HG02763 (cell line): Measurements from ENCODE around the gene PDSS2.
"Not testable (repeated sequence)": the region's sequence is repeated elsewhere in the genome, so short reads cannot be mapped to it uniquely, and the experiment has no call there.

Experiments
- ATAC-seq: cut with Tn5 transposase; IDR thresholded peaks from one replicate; pipeline ENCODE4 v1.9.1; 2021; ENCODE audit warnings: mild to moderate bottlenecking, moderate library complexity; ENCODE audit not compliant: unreplicated experiment

The PDSS2 gene

DNA sequence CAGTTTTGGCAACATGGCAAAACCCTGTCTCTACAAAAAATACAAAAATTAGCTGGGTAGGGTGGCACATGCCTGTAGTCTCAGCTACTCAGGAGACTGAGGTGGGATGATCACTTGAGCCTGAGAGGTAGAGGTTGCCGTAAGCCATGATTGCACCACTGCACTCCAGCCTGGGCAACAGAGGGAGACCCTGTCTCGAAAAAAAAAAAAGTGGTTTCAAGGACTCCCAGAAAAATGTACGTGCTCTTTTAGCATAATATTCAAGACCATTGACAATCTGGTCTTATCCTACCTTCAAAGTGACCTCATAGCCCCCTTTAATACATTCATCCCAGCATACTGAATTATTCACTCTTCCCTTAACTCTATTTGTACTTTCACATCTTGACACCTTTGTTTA lies 16.0 kb upstream of the PDSS2 start:
- ATAC-seq = not testable (repeated sequence)

DNA sequence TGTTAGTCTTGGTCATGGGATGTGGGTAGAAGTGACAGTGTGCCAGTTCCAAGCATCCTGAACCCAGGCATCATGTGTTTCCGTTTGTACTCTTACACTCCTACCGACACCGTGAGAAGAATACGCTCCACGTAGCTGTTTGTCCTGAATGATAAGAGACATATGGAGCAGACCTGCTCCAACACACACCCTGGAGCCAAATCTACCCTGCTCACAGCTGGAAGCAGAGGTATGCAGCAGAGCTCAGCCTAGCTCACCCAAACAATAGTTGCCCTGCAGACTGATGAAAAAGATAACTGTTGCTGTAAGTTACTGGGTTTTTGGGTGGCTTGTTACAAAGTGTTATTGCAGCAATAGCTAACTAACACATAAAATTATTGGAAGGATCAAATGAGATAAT lies 14.3 kb upstream of the PDSS2 start:
- no peak for ATAC-seq

DNA sequence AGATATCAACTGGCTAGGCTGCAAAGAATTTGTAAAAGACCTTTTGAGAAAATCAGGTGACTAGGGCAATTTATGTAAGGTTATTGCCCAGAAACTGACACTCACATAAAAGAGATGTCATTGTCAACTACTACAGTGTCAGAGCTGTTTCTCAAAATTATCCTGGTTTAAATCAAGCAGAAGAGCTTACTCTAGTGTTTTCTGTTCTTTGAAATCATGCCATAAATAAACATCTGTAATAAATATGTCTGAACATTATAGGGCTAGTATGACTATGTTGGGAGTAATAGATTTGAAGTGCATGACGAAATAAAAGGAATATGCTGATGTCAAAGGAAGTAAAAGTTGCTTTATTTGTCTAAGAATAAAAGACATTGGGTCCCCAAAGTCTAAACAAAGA lies 11.0 kb upstream of the PDSS2 start:
- no peak for ATAC-seq

DNA sequence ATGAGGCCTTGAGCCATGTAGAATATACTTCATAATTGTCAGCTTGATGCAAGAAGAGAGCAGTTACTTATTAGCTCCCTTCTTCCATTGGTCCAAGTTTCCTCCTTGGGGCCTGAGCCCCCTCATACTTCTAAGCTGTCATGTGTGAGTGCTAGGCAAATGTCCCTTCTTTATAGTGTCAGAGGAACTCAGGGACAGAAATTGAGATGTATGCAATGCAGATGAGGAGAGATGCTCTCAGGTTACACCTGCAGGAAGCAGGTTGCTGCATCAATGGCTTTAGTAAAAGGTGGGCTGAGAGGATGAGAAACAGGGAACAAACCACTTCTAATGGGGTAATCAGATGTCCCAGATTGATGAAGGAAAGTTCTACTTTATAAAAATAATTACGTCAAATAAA lies 6.7 kb upstream of the PDSS2 start:
- ATAC-seq = no peak

DNA sequence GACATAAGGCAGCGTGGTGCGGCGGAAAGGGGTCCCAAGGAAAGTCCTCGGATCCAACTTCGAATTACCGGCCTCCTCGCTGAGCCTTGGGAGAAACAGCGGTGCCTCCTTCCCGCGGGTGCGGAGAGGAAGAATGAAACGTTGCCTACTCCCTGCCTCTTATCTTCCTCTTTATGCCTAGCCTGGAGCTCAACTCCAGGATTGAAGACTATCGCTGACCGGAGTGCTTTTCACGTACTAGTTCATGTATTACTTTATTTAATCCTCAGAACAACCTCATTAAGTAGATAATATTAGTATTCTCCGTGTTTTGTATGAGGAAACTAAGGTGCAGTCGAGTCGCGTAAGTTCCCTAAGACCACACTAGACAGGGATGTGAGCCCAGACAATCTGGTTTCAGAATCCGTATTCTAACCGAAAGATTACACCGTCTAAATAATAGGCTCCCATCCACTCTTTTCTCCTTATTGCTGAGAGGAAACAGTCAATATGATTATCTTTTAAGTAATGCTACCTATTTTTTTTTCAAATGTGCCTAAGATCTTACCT lies 793 bp upstream of the PDSS2 start:
- no peak for ATAC-seq

DNA sequence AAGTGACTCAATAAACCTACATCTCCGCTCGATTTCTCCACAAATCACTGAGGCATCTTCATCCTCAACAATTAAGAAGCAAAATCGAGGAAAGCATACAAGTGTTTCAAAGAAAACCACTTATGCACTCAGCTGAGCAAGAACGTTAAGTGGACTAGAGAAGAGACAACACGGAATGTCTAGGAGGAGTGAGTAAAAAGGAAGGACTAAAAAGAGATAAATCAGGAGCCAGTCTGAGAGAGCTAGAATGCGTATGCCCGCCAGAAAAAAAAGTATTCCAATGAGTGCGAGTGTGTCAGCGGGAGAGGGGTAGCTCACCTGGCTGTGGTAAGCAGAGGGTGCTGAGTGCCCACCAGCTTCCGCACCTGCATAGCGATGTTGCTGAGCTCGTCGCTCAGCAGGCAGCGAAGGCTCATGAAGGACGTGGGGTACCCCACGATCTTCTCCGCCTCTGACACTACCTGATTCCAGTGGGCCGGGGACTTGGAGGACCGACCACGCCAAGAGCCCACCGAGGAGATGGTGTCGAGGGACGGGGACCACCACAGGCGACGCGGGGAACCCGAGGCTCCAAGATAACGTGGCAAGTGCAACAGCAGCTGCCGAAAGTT lies 587 bp downstream of the PDSS2 start:
- peak; percentile 14 for ATAC-seq

DNA sequence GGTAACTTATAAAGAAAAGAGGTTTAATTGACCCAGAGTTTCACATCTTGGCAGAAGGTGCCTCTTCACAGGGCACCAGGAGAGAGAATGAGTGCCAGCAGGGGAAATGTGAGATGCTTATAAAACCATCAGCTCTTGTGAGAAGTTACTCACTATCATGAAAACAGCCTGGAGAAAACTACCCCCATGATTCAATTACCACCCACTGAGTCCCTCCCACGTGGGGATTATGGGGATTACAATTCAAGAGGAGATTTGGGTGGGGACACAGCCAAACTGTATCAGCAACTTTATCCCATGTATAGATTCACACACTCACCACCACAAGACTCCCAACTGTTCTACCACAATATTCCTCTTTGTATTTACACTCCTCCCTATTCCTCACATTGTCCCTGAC lies 10.6 kb downstream of the PDSS2 start:
- ATAC-seq = no peak

DNA sequence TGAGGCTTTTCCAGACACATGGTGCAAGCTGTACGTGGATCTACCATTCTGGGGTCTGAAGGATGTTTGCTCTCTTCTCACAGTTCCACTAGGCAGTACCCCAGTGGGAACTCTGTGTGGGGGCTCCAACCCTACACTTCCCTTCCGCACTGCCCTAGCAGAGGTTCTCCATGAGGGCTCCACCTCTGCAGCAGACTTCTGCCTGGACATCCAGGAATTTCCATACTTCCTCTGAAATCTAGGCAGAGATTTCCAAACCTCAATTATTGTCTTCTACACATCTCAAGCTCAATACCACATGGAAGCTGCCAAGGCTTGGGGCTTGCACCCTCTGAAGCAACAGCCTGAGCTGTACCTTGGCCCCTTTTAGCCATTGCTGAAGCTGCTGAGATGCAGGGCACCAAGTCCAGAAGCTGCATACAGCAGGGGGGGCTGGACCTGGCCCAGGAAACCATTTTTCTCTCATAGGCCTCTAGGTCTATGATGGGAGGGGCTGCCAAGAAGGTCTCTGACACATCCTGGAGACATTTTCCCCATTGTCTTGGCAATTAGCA lies 11.6 kb downstream of the PDSS2 start:
- ATAC-seq = no peak

DNA sequence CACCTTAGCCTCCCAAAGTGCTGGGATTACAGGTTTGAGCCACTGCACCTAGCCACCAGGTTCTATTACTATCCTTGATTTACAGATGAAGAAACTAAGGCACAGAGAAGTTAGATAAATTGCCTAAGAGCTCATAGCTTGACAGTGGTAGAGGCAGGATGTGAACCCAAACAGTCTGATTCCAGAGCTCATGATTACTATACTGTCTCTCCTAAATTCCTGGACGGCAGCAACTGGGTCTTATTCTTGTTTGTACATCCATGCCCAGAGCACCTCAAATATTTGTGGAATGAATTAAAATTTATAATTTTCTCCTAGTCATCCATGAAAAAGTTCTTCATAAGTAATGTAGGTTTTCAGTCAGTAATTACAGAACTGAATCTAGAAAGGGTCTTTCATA lies 15.1 kb downstream of the PDSS2 start:
- no peak for ATAC-seq

DNA sequence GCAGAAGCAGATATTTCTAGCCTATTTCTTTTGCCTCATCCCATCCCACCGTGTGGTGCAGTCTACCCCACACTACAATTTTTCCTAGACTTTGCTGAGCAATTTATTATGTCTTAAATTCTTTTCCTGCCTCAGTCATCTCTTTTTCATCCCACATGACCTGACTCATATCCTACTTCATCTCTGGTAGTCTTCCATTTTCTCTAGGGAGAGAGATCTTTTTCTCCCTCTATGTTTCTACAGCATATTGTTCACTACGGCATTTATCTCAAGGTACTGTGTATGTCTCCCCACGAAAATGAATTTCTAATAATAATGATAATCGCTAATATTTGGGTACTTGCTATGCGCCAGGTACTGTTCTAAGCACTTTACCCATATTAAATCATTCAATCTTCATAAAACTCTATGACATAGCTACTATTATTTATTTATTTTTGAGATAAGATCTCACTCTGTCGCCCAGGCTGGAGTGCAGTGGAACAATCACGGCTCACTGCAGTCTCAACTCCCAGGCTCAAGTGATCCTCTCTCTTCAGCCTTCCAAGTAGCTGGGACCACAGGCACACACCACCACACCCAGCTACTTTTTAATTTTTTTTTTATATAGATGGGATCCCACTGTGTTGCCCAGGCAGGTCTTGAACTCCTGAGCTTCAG lies 15.6 kb downstream of the PDSS2 start:
- ATAC-seq = no peak

DNA sequence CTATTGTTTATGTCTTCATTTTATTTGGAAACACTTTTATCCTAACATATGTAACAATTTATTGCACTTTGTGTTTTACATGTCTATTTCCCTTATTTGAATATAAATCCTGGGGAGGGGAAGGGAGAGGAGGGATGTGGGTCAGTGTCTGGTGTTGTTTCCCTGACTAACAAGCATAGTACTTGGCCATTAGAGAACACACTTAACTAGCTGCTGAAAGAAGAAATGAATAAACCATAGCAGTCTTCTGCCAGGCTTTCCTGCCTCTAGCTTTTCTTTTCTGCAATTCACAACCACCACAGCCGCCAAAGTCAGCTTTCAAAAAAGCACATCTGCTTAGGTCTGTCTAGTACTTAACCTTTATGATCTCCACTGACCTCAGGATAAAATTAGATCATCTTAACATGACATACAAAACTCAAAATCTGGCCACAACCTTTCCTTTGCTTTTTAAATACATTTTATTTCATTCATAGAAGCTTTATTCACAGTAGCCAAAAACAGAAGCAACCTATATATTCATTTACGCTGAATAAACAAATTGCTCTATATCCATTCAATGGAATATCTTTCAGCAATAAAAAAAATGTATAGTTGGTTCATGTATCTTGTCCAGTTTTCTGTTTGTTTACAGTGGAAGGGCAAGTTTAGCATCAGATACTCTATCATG lies 16.3 kb downstream of the PDSS2 start:
- no peak for ATAC-seq

DNA sequence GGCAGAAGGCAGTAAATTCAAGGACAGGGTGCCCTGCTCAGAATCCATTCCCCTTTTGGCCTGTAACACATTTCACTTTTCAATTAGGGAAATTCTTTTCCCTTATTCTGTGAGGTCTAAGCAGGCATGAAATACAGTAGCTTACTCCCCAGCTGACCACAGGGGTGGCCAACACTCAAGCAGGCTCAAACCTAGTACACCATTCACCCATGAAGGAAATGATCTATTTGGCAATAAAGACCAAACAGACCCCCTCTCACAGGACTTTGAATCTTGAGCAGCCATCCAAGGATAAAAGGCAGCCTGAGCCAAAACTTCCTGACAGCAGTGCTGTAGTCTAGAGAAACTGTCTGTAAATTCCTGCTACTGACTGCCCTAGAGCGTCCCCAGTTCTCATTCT lies 17.7 kb downstream of the PDSS2 start:
- ATAC-seq = no peak

DNA sequence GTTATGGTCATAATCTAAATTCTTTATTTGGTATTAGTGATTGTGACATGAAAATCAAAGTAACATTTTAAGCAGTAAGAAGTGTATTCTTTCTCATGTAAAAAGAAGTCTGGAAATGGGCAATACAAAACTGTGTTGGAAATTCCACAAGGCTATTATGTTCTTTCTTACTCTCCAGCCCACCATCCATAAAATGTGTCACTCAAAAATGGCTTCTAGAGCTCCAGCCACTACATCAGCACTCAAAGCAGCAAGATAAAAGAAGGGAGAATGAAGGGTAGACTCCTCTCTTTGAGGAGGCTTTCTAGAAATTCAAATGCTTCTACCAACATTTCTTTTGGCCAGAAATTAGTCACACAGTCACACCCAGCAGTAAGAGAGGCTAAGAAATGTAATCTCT lies 18.4 kb downstream of the PDSS2 start:
- ATAC-seq = no peak

DNA sequence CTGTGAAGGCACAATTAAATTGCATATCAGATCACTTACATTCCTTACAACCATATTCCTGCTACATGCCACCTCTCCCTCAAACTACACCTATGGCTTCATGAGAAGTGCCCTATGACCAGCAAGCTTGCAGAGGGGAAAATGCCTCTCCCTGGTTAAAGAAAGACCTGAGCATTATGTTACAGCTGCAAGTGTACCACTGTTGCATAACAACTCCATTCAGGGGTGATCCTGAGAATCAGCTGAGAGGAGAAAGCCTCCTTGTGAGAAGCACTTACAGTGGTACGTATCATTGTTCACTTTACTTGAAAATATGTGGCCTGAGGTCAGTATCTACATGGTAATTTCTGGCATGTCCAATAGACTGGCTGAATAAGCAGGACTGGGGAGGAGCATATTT lies 20.0 kb downstream of the PDSS2 start:
- no peak for ATAC-seq

DNA sequence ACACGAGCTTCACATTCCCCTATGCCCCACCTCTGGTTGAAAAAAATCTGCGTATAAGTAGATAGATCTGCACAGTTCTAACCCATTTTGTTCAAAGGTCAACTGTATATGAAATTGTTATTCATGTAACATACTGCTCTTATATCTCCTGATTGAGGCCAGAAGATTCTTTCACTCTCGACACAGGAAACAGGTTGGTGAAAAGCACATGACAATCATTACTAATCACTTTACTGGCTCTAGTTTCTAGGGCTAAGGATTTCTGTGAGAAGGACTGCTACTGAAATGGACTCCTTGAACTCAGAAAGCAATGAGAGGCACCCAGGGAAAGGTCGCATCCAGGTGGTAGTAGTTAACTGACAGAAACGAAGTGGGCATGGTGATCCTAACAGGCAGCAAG lies 21.7 kb downstream of the PDSS2 start:
- ATAC-seq = no peak

DNA sequence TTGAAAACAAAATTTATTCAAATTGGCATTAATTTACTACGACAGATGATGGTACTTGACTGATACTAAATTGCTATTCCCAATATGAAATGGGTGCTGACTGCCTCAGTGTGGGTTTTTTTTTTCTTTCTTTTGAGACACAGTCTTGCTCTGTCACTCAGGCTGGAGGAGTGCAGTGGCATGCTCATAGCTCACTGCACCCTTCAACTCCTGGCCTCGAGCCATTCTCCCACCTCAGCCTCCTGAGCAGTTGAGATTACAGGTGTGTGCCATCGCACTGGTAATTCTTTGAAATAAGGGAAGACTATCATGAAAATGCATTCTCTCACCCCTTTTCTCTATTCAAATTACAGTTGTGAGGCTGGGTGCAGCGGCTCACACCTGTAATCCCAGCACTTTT lies 22.5 kb downstream of the PDSS2 start:
- ATAC-seq = no peak

DNA sequence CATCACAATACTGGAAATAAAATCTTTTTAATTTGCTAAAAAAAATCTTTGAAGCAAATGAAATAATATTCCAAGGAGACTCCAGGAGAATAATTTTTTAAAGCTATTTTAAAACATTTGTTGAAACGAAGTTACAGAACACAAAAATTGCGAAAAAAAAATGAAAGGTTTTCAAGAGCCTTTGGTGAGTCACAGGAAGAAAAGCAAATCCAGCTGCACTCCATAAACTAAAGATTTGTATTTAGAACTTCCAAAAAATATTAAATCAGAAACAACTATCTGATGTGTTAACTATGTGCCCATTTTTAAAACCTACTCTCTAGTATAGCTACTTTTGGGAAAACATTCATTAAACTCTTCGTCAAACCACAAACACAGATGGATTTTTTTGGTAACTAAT lies 23.6 kb downstream of the PDSS2 start:
- no peak for ATAC-seq

DNA sequence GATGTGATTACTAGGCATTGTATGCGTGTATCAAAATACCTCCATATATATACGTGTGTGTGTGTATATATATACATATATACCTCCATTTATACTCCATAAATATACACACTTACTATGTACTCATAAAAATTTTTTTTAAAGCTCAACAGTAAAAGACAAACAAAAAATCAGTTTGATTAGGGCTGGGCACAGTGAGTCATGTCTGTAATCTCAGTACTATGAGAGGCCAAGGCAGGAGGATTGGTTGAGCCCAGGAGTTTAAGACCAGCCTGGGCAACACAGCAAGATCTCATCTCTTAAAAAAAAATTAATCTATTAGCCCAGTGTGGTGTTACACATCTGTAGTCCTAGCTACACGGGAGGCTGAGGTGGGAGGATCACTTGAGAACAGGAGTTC lies 24.6 kb downstream of the PDSS2 start:
- no peak for ATAC-seq

DNA sequence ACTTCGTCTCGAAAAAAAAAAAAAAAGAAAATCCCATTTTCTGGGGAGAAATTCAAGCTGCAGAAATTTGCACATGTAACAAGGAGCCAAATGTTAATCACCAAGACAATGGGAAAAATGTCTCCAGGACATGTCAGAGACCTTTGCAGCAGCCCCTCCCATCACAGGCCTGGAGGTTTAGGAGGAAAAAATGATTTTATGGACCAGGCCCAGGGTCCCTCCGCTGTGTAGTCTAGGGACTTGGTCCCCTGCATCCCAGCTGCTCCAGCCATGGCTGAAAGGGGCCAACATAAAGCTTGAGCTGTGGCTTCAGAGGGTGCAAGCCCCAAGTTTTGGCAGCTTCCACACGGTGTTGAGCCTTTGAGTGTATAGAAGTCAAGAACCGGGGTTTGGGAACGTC lies 33.4 kb downstream of the PDSS2 start:
- ATAC-seq = not testable (repeated sequence)

DNA sequence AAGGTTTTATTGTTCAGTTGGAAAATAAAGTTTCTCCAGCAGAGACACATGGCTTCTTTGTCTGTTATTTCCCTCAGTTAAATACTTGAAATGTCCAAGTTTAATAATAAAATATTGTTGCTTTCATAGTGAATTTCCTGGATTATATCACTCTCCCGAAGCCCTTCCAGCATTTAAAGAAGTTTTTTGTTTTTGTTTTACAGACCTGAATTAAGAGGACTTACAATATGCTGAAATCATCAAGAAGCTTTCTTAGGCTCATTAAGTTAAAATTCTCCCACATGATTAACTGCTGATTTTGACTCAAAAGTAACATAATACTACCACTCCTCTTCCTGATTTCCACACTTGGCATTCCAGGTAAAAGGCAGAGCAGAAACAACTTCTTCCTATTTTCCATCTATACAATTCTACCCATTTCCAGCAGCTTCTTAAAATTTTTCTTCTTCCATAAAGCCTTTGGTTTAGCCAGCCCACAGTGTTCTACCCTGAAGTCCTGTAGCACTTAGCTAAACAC lies 35.8 kb downstream of the PDSS2 start:
- ATAC-seq = no peak

DNA sequence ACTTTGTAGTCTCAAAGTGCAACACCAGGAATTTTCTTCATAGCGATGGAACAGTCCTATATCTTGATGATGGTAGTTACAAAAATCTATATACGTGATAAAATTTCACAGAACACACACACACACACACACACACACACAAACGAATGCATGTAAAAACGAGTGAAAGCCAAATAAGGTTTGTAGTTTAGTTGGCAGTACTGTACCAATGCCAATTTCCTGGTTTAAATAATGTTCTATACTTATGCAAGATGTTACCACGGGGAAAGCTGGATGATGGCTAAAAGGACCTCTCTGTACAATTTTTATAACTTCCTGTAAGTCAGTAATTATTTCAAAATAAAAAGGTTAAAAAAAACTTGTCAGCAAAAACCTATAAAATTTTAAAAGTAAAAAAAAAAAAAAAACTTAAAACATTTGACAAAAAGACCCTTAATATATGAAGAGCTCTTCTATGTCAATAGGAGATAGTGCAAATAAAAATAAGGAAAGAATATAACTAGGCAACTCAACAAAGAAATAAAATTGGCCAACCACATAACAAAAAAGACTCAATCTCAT lies 37.6 kb downstream of the PDSS2 start:
- no peak for ATAC-seq
